ENCODE data around the gene GCAT. TPM values are rescaled to one million over a fixed set of nuclear protein-coding genes. Genes with fewer than 3 reads are reported as not detected.
A peak's percentile ranks its signal among the peaks of the same experiment; 100 is the strongest.

The GCAT gene
- total and polyA plus RNA-seq, 2 of the 13 experiments (the other 11 are each of a cell fraction or from before 2014, with no cell fraction given), result 28.0 to 50.3 TPM

- TF ChIP-seq PREB (CRISPR knock-in tag; IDR thresholded peaks at IDR 0.05) (no peak), PATZ1 (CRISPR knock-in tag; IDR thresholded peaks at IDR 0.05) (no peak), ZNF468 (CRISPR knock-in tag; IDR thresholded peaks at IDR 0.05) (0 out of 2 replicates have a peak, but pooled peaks have one; percentile 35), ESRRA (CRISPR knock-in tag; IDR thresholded peaks at IDR 0.05; ENCODE audit: low read depth) (no peak), ZSCAN9 (CRISPR knock-in tag; IDR thresholded peaks at IDR 0.05; ENCODE audit: borderline replicate concordance) (no peak), SOX13 (IDR thresholded peaks at IDR 0.05) (no peak), SOX13 (CRISPR knock-in tag; conservative IDR thresholded peaks at IDR 0.05 in 1 of 2, IDR thresholded peaks at IDR 0.05 in 1 of 2) (no peak), ZNF747 (CRISPR knock-in tag; IDR thresholded peaks at IDR 0.05; ENCODE audit: borderline replicate concordance) (0 out of 2 replicates have a peak, but pooled peaks have one; percentile 21), ZFY (CRISPR knock-in tag; IDR thresholded peaks at IDR 0.05) (no peak), FOXJ3 (CRISPR knock-in tag; IDR thresholded peaks at IDR 0.05; ENCODE audit: borderline replicate concordance) (no peak), ZNF724P (CRISPR knock-in tag; IDR thresholded peaks at IDR 0.05; ENCODE audit: borderline replicate concordance) (no peak), ZNF563 (CRISPR knock-in tag; IDR thresholded peaks at IDR 0.05) (peak; percentile 70; the same call in 1 of the 2 replicates), TEAD3 (CRISPR knock-in tag; optimal IDR thresholded peaks at IDR 0.05; ENCODE audit: borderline replicate concordance) (no peak), EZH2 (conservative IDR thresholded peaks at IDR 0.05; ENCODE audit: low read depth, low read length) (no peak), RFXANK (CRISPR knock-in tag; IDR thresholded peaks at IDR 0.05) (0 out of 2 replicates have a peak, but pooled peaks have one; percentile 3), PCBP1 (IDR thresholded peaks at IDR 0.05; ENCODE audit: borderline replicate concordance, low read depth, low read length) (no peak), MTF1 (CRISPR knock-in tag; IDR thresholded peaks at IDR 0.05) (no peak), ZNF713 (CRISPR knock-in tag; IDR thresholded peaks at IDR 0.05) (no peak), ZNF501 (CRISPR knock-in tag; IDR thresholded peaks at IDR 0.05) (no peak), ZNF431 (CRISPR knock-in tag; IDR thresholded peaks at IDR 0.05; ENCODE audit: borderline replicate concordance, low read depth) (0 out of 2 replicates have a peak, but pooled peaks have one; percentile 49), GTF3A (CRISPR knock-in tag; conservative IDR thresholded peaks at IDR 0.05) (no peak), AKAP8 (CRISPR knock-in tag; IDR thresholded peaks at IDR 0.05) (no peak), ZNF776 (CRISPR knock-in tag; IDR thresholded peaks at IDR 0.05) (no peak)
- TF ChIP-seq, protein P1, sequence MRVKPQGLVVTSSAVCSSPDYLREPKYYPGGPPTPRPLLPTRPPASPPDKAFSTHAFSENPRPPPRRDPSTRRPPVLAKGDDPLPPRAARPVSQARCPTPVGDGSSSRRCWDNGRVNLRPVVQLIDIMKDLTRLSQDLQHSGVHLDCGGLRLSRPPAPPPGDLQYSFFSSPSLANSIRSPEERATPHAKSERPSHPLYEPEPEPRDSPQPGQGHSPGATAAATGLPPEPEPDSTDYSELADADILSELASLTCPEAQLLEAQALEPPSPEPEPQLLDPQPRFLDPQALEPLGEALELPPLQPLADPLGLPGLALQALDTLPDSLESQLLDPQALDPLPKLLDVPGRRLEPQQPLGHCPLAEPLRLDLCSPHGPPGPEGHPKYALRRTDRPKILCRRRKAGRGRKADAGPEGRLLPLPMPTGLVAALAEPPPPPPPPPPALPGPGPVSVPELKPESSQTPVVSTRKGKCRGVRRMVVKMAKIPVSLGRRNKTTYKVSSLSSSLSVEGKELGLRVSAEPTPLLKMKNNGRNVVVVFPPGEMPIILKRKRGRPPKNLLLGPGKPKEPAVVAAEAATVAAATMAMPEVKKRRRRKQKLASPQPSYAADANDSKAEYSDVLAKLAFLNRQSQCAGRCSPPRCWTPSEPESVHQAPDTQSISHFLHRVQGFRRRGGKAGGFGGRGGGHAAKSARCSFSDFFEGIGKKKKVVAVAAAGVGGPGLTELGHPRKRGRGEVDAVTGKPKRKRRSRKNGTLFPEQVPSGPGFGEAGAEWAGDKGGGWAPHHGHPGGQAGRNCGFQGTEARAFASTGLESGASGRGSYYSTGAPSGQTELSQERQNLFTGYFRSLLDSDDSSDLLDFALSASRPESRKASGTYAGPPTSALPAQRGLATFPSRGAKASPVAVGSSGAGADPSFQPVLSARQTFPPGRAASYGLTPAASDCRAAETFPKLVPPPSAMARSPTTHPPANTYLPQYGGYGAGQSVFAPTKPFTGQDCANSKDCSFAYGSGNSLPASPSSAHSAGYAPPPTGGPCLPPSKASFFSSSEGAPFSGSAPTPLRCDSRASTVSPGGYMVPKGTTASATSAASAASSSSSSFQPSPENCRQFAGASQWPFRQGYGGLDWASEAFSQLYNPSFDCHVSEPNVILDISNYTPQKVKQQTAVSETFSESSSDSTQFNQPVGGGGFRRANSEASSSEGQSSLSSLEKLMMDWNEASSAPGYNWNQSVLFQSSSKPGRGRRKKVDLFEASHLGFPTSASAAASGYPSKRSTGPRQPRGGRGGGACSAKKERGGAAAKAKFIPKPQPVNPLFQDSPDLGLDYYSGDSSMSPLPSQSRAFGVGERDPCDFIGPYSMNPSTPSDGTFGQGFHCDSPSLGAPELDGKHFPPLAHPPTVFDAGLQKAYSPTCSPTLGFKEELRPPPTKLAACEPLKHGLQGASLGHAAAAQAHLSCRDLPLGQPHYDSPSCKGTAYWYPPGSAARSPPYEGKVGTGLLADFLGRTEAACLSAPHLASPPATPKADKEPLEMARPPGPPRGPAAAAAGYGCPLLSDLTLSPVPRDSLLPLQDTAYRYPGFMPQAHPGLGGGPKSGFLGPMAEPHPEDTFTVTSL (CRISPR knock-in tag; IDR thresholded peaks at IDR 0.05; ENCODE audit: borderline replicate concordance), result no peak
Observed at GRCh38 chr22:37843741-37844089, 36.0 kb downstream of the GCAT start (continued).
